HG02970 (cell line): ENCODE data around the gene VWA3B.
"Not testable (repeated sequence)": the region's sequence is repeated elsewhere in the genome, so short reads cannot be mapped to it uniquely, and the experiment has no call there.

Experiments
- ATAC-seq: cut with Tn5 transposase; IDR thresholded peaks from one replicate; pipeline ENCODE4 v1.9.1; 2021; ENCODE audit warnings: mild to moderate bottlenecking, moderate library complexity, moderate number of reproducible peaks; ENCODE audit not compliant: unreplicated experiment, low FRiP score

The VWA3B gene

DNA sequence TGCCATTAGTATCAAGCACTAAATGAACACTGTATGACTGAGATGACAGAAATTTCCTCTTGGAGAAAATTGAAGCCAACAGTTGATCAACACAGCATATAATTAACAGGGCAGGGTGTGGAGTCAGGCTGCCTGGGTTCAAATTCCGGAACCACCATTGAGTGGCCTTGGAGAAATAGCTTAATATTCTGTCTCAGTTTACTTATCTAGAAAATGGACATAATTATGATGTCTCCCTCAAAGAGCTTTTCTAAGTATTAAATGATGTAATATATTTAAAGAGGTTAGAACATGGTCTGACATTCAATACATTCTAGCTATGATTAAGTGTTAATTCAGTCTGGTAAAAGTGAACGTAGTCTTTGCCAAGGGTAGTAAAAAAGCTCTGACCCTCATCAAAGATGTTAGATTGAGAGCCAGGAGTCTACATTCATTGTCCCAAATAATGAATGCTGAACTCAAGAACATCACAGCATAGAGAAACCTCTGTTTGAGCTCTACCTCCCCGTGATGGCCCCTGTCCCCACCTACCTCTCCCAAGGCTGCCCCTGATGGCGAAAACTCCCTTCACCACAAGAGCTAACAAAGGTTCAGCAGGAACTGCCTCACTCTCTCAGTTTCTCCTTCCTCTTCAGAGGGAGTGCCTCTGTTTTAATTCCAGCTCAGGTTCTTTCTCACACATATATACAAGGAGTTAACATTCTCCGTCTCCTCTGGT lies 2.7 kb upstream of the VWA3B start:
- no peak for ATAC-seq

DNA sequence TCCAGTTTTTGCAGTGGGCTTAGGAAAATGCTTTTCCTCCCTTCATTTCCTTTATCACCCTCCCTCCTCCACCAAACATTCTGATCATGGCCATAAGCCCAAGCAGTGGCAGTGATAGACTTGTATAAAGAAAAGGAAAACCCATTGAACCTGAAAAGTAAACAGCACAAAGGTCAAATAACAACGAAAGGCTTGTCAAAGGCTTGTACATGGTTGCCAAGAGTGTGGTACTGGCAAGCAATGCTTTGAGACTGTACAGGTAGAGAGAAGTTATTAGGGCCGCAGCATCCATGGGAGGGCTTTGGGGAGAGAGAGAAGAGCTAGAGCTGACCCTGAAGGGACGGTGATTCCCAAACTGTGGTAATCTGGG lies 2.1 kb upstream of the VWA3B start:
- no peak for ATAC-seq

DNA sequence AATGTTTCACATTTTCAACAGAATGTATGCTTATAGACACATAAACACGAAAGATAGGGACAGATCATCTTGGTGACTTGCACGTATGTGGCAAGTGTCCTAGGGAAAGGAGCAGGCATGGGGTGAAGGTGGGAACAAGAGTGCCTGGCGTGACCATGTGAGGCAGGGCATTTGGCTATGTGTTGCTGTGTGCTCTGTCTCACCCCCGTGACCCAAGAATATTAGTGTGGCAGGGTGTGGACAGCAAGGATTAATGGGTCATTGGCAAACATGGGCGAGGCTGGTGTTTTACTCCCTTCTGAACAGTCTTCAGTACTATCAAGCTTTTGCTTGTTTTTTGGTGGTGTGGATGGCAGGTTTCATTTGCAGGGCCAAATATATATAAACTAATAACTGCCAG lies 1.3 kb upstream of the VWA3B start:
- ATAC-seq = no peak

DNA sequence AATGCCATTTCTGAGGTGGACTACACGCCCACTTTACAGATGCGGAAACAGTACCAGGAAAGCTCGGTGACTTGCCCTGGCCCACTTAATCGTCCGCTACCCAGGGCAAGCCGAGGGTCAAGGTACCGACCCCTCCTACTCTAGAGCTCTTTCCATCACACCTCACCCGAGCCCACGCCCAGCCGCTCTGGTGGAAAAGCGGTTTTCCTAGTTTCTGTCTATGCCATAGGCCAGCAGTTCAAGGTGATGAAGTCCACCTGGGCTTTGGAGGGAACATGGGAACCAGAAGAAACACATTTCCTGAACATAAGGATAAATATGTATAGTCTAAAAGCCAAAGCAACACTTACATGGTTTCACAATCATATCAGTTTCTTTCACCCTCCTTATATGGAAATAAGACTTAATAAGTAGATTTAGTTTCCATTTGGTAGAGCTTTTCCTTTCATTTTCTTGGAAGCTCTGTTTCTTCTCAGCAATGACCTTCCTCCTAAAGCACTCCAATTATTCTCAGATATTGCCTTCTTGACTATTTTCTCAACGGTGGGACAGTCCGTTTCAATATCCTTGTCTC lies 567 bp downstream of the VWA3B start:
- no peak for ATAC-seq

DNA sequence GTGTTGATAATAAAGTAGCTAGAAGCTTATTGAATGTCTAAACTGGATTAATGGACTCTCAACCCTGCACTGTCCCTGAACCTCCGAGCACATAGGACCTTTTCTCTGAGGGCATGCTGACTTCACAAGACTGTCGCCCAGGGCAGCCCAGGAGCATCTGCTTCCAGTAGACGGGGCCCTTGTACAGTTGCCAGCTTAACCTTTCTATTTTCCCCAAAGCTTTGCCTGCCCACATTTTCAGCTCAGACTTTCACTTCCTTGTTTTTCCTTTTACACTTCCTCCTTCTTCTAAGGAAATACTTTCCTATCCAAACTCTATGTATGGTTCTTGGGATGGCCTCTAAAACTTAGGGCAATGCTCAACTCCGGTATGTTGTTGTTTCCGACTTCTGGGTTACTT lies 1.3 kb downstream of the VWA3B start:
- no peak for ATAC-seq

DNA sequence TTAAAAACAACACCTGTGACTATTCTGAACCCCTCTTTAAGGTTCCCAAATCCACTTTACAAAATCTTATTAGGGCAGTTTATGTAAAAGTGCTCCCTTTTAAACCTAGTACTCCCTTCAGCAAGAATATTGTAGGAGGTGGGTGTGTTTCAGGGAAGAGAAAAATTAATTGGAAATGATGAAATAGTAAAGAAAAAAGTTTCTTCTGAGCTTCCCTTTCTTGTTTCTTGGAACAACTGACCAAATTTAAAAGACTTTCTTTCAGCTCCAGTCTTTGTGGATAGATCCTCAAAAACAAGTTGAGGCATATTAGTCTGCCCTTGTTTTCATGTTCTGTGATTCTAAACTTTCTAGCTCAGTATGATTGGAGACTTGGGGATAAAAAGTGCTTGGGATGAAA lies 3.0 kb downstream of the VWA3B start:
- no peak for ATAC-seq

DNA sequence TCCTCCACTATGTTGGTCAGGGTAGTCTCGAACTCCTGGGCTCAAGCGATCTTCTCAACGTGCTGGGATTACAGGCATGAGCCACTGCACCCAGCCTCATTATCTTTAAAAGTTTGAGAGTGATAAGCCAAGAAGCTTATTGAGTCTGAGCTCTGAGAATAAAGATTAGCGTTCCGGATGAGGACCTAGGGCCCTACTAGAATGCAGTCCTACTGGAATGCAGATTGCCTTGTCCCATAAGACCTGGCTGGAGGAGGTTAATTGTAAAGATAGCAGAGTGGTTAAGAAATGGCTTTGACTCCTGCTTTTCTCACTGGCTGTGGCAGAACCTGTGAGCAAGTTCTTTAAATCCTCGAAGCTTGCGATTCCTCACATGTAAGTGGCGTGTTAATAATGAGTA lies 4.0 kb downstream of the VWA3B start:
- ATAC-seq = no peak

DNA sequence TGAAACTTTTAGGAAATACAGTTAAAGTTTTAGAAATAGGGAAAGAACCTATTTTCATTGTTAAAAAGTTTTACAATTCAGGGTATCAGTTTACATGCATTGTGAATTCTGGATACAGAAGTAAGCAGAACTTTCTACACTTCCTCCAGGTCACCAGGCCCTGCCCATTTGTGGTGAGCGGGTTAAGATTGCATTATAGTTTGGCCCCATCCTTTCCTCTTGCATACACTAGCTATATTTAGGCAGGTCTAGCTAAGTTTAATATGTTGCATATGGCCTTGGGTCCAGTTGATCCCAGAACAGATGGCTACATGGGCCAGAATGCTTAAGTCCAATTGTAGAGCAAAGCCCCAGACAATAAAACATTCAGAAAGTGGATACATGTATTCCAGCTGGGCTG lies 4.8 kb downstream of the VWA3B start:
- no peak for ATAC-seq

DNA sequence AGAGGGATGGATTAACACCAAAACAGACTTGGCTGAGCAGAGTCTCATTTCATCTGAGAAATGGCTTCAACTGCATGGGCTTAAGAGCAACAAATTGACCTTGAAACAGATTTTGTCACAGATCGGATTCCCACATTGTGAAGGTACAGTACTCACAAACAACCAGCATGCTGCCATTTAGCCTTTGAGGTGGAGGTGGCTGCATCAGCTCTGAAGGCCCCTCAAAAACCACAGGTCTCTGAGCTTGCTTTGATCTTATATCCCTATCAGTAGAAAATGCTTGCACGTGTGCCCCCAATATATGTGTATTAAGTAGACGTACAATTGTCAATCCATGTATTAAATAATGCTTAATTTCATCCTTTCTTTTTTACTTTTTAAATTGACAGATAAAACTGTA lies 6.2 kb downstream of the VWA3B start:
- ATAC-seq = no peak

DNA sequence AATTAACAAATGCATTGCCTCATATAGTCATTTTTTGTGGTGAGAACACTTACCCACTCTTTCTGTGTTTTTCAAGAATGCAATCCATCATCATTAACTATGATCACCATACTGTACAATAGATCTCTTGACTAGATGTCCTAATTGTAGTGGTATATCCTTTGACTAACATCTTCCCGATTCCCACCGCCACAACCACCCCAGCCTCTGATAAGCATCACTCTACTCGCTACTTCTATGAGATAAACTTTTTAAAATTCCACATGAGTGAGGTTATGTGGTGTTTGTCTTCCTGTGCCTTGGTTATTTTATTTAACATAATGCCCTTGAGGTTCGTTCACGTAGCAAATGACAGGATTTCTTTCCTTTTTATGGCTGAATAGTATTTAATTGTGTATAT lies 6.6 kb downstream of the VWA3B start:
- no peak for ATAC-seq

DNA sequence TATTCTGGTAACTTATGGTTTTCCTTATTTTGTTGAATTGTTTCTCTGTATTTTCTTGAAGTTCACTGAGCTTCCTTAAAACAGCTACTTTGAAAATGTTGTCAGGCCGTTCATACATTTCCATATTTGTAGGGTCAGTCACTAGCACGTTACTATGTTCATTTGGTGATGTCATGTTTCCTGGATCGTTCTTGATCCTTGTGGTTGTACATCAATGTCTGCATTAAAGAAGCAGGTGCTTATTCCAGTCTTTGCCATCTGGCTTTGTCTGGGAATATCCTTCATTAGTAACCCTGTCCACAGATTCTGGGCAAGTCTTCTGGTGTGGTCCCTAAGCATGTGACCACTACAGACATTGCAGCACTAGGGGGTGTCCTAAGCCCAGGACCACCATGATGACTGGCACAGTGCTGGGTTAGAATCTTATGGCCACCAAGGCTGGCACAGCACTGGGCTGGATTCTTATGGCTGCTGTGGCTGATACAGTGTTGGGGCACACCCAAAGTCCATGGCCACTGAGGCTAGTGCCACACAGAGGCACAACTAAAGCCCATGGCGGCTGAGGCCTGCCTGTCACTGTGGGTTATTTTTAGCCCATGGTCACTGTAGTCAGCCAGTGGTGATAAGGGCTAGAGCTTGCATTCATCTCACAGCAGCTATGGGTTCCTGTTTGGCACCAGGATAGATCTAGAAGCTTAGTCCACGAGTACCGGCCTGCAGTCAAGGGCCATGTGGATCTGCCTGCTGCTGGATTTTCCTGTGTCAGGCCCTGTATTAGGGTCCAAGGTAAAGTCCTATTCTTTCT lies 13.2 kb downstream of the VWA3B start:
- no peak for ATAC-seq

DNA sequence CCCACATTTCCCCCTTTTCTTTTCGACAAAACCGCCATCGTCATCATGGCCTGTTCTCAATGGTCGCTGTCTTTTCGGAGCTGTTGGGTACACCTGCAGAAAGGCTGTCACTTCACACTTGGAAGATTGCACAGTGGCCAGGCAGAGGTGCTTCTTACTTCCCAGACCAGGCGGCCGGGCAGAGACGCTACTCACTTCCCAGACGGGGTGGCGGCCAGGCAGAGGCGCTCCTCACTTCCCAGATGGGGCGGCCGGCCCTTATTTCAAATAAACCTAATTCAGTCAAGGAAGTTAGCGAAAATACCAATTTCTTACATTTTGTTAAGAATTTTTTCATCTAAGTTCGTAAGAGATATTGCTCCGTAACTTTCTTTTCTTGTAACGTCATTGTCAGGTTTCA lies 15.3 kb downstream of the VWA3B start:
- not testable (repeated sequence) for ATAC-seq

DNA sequence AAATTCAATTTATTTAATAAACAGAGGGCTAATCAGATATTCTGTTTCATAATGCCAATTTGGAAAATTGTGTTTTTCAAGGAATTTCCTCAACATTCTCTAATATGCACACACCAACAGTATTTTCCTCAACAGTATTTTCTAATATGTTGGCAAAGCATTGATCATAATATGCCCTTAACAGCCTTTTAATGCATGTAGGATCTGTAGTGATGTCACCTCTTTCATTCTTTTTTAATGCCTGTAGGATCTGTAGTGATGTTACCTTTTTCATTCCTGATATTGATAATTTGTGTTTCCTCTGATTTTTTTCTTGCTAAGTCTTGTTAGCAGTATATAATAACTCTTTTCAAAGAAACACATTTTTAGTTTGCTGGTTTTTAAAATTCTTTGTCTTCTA lies 15.9 kb downstream of the VWA3B start:
- ATAC-seq = no peak

DNA sequence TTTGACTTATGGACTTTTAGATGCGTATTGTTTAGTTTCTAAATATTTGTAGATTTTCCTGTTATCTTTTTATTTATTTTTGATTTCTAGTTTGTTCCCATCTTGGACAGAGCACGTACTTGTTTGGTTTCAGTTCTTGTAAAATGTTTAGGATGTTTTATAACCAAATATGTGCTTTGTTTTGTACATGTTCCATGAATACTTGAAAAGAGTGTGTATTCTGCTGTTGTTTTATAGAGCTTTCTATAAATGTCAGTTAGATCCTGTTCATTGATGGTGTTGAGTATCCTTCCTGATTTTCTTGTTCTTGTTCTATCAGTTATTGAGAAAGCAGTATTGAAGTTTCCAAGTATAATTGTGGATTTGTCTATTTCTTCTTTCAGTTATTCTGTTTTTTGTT lies 21.1 kb downstream of the VWA3B start:
- ATAC-seq = no peak

DNA sequence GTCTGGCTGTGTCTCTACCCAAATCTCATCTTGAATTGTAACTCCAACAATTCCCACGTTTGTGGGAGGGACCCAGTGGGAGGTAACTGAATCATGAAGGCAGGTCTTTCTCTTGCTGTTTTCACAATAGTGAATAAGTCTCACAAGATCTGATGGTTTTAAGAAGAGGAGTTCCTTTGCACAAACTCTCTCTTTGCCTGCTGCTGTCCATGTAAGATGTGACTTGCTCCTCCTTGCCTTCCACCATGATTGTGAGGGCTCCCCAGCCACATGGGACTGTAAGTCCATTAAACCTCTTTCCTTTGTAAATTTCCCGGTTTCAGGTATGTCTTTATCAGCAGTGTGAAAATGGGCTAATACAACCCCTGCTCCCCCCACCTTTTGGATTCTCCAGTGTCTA lies 23.8 kb downstream of the VWA3B start:
- no peak for ATAC-seq

DNA sequence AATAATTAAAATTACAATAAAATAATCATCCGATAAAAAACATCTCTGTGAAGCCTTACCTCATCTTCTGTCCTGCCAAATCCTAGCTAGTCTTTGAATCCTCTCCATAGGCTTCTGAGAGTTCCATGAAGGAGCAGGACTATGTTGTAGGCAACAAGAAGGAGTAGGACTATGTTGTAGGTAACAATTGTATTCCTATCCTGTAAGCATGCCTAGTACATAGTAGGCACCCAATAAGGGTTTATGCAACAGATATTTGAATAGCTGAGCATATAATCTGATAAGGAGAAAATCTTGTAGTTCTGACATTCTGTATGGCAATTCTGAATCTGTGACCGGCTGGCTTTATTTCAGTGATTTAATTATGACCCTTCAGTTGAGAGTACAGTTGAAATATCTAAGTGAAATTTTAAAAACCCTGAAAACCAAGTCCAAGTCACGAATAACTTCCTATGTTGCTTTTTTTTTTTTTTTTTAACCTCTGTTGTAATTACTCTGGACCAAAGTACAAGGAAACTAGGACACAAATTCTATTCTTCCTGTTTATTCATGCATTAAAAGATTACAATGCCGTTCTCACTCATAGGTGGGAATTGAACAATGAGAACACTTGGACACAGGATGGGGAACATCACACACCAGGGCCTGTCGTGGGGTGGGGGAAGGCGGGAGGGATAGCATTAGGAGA lies 27.8 kb downstream of the VWA3B start:
- no peak for ATAC-seq

DNA sequence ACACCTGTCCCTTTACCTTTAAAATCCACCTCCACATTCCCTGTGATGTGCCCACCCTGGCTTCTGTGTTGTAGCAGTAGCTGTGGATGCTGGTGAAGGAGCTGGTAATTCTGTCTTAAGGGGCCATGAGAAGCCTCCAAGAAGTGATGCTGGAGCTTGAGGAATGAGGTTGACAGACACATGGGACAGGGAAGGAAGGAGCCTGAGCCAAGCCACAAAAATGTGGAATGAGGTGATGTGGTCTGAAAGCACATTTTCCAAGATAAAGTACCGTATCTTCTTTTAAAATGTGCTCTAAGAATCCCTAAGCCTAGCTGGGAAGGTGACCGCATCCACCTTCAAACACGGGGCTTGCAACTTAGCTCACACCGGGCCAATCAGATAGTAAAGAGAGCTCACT lies 31.2 kb downstream of the VWA3B start:
- no peak for ATAC-seq

DNA sequence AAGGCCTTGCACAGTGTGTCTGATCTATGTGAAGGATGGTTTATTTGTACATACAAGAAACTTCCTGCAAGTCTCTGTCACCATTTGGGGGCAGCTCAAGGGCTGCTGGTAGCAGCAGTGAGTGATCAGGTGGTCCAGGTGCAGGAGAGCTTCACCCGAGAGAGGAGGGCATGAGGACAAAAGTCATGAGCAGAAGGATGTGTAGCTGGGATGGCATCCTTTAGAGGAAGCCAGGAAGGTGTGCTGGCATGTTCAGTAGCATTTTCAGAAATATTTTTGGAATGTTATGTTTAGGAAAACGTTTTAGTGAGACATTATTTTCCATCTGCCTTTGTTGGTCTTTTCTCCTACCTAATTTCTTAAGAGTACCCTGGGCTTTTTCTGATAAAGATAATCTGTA lies 31.9 kb downstream of the VWA3B start:
- ATAC-seq = no peak

DNA sequence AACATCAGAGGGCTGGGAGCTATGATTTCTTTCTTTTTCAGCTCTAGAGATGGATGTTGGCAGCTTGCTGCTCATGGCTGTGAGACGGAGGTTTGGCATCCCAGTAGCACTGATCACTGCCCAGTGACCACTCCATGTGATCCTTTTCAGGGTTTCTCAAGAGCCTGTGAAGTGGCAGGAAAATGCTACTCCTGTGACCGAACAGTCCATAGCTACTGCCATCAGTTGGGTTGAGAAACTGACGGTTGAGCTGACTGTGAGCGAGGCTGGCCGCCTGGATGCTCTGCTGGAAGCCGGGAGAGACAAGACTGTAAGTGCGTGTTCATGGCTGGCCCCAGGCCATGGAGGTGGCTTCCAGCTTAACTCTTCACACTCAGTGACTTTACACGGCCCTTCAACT lies 34.2 kb downstream of the VWA3B start:
- ATAC-seq = no peak

DNA sequence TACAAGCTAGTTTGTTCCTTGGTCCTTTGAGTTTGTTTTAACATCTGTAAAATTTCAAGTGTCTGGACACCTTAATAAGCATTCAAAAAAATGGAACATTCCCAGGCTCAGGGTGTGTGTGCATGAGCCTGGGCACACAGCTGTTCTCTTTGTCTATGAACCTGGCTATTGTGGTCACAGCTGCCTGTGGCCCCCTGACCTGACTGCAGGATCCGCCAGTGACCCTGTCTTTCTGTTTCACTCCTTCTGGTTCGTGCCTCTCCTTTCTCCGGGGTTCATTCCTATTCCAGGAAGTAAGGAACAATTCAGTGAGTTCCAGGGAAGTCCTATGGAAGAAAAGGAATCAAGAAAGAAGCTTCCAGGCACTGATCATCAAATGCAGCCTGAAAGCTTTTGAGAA lies 35.6 kb downstream of the VWA3B start:
- no peak for ATAC-seq

DNA sequence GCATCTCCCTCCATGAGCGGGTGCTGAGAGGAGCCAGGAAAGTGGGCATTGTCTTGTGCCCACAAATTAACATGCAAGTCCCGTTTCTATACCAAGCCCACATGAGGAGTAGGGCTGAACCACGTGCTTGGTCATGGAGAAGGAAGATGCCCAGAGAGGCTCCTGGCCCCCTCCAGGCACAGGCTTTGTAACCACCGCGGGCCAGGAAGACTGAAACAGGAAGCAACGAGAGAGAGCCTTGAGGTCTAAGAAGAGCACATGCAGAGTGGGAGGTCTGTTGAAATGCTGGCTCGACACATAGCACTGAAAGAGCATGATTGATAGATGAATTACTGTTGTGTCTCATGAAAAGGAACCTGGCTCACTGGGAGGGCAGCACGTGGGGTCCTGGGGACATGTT lies 36.3 kb downstream of the VWA3B start:
- no peak for ATAC-seq
